Glomerular visceral epithelial cell (primary cell): Measurements from ENCODE around the gene GBGT1.
A peak's percentile ranks its signal among the peaks of the same experiment; 100 is the strongest.

ENCODE experiments used
- DNase-seq: peaks from one replicate; pipeline ENCODE4 v3.0.0-alpha.2; 2016; ENCODE audit errors: extremely low spot score

The GBGT1 gene

GRCh38 chr9:133162861-133163503 is 732 bp downstream of the GBGT1 start:
- DNase-seq, result no peak

GRCh38 chr9:133161547-133161950 is 2.2 kb downstream of the GBGT1 start:
- no peak for DNase-seq

GRCh38 chr9:133160742-133161546 is 2.8 kb downstream of the GBGT1 start:
- peak; percentile 50 for DNase-seq

DNA sequence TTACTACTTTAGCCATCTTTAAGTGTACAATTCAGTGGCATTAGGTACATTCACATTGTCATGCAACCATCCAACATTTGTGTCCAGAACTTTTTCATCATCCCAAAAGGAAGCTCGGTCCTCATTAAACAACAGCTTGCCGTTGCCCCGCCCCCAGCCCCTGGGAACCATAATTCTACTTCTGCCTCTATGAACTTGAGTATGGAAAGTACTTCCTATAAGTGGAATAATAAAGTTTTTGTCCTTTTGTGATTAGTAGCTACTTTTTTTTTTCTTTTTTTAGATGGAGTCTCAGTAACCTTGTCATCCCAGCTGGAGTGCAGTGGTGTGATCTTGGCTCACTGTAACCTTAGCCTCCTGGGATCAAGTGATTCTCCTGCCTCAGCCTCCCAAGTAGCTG is 5.0 kb downstream of the GBGT1 start:
- no peak for DNase-seq

DNA sequence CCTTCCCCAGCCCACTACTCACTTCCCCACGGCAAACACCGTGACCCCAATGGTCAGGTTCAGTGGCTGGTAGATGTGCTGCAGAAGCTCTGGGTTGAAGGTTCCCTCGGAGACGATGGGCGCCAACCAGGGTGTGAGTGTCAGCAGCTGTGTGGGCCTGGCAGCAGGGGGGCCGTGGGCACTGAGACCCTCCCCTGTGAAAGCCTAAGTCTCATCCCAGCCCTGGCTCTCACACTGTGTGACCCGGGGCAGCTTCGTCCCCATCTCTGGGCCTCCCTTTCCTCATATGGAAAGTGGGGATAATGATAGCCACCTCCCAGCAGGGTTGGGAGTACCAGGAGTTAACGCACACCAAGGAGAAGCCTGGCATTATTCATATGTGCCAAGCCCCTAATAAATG is 8.6 kb downstream of the GBGT1 start:
- DNase-seq, result no peak

GRCh38 chr9:133154097-133154989 is 9.4 kb downstream of the GBGT1 start:
- no peak for DNase-seq

- no peak for DNase-seq
These were observed 10.3 kb downstream of the GBGT1 start for GRCh38 chr9:133153227-133154096.

GRCh38 chr9:133151601-133152525 is 11.9 kb downstream of the GBGT1 start:
- DNase-seq, result no peak

- DNase-seq, result no peak
These were observed 12.7 kb downstream of the GBGT1 start for GRCh38 chr9:133151041-133151440.

GRCh38 chr9:133149130-133150015 is 14.3 kb downstream of the GBGT1 start:
- peak; percentile 92 for DNase-seq

DNA sequence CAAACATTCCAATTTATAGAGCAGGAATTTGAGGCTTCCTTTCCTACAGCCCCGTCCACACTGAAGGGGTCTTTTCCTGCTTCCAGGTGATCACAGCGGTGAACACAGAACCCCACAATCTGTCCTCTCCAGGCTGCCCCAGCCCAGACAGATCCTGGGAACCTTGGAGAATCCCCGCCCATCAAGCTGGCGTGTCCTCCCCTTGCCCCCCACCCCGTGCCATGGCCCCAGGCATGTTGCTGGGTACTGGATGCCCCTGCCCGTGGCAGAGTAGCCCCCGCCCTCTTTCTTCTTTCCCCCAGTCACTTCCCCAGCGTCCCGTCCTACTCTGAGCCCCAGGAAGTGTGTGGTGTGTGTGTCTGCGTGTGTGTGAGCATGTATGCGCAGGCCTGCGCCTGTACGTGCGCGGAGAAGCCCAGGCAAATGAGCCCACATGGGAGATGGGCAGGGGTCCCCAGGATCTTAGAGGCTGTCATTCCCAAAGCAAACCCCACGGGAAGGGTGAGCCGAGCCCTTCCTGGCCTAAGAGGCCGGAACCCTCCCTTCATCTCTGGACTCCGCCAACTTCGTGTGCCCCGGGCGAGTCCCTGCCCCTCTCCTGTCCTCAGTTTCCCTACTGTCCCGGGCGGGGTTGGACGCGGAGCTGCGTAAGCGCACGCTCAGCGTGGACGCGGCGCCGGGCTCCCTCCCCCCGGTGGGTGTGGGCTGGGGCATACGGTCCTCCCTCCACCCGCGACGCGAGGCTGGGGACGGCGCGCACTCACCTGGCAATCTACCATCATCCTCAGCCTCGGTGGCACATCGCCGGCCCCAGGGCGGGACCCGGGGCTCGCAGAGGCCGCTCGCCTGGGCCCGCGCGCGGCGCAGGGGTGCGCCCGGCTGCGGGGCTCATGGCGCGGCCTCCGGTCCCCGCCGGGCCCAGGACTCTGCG is 15.2 kb downstream of the GBGT1 start:
- DNase-seq, result peak; percentile 47

DNA sequence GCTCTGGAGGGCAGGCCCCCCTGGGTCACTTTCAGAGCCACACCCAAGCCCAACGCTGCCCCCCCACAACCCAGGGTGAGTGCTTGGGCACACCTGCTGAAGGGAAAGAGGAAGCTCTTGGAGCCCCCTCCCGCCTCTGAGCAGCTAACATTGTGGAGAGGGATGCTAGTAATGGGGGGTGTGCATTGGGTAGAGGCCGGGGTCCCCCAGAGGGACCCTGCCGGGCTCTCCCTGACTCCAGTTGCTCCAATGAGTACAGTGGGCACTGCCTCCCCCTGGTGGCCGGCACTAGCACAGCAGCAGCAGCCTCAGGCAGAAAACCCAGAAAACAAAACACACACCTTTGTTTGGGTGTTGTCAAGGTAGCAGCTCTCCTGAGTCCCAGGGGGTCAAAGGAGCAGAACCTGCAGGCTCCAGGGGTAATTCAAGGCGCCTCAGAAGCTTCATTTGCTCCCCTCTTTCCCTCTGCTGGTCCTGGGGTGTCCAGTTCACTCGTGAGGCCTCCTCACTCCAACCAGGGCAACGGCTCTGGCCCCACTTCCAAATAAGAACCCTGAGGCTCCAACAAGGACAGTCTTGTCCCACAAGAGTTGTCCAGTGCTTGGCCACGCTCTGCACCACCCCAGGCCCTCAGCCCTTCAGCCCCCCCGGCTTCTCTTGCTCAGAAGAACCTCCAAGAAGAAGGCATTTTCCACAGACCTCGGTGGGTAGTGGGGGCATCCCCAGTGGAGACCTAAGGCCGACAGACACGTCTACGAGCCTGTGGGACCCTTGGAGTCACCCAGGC is 16.1 kb downstream of the GBGT1 start:
- DNase-seq, result peak; percentile 78

GRCh38 chr9:133146746-133147411 is 16.8 kb downstream of the GBGT1 start:
- DNase-seq, result no peak

GRCh38 chr9:133144904-133145851 is 18.5 kb downstream of the GBGT1 start:
- DNase-seq, result no peak

DNA sequence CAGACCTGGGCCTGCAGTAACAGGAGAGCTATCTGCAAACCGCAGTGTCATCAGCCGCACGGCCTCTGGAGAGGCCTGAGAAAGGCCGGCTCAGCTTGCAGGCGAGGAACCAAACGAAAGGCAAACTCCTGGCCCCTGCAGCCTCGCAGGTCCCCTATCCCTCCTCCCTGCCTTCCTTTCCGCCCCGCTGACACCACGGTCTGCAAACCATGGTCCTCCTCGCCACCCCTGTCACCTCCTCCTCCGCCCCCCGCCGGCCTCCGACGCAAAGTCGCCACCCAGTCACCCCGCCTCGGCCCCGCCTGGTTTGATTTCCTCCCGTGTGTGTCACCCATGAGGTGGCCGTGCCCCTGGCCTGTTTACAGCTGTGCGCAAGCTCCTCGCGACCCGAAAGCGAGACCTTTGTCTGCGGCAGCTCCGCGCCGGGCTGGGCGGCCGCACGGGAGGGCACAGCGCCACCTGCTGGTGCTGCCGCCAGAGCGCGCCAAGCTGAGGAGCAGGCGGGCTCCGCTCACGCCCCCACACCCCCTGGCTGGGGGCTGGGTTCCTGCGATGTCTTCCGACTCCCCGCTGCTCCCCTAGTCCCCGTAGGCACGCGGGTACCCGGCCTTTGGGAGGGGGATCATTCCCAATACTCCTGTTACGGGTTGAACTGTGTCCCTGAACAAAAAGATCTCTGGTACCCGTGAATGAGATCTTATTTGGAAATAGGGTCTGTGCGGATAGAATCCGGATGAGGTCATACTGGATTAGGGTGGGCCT is 19.4 kb downstream of the GBGT1 start:
- peak; percentile 76 for DNase-seq
